AG09309 (cell line): ENCODE results near the gene COX6A2.
A peak's percentile ranks its signal among the peaks of the same experiment; 100 is the strongest.

Experiments used
- DNase-seq: peaks from one replicate; pipeline ENCODE4 v3.0.0-alpha.2; 2010; ENCODE audit warnings: low read depth
- H3K4me3 ChIP-seq: 2 replicates; pipeline ENCODE4 v1.5.1; 2011; ENCODE audit warnings: mild to moderate bottlenecking, low read depth, low read length, moderate library complexity; ENCODE audit not compliant: control insufficient read depth
- CTCF ChIP-seq: IDR thresholded peaks from 2 replicates; pipeline ENCODE4 v1.5.1; 2011; ENCODE audit warnings: mild to moderate bottlenecking, low read depth, low read length, inconsistent platforms; ENCODE audit not compliant: insufficient read depth, control insufficient read depth; ENCODE audit errors: missing control alignments

The COX6A2 gene

GRCh38 chr16:31461921-31462804, 34.0 kb upstream of the COX6A2 start:
- no peak for TF ChIP-seq CTCF
- no peak for DNase-seq
- no peak overlapping the region for H3K4me3 ChIP-seq

GRCh38 chr16:31461201-31461920, 33.2 kb upstream of the COX6A2 start:
- no peak for TF ChIP-seq CTCF
- no peak overlapping the region for H3K4me3 ChIP-seq
- no peak for DNase-seq

GRCh38 chr16:31460582-31461002, 32.4 kb upstream of the COX6A2 start:
- peak; percentile 57 for DNase-seq
- peak; percentile 71 for TF ChIP-seq CTCF
- H3K4me3 ChIP-seq: peak overlapping the region; percentile 50

- H3K4me3 ChIP-seq: peak overlapping the region; percentile 76
- DNase-seq: peak; percentile 97
- TF ChIP-seq CTCF: no peak
Observed at GRCh38 chr16:31459687-31460581, 31.8 kb upstream of the COX6A2 start.

GRCh38 chr16:31458844-31459686, 30.9 kb upstream of the COX6A2 start, which contains the start of gene ARMC5:
Gene ARMC5, plus strand, starts transcription at chr16:31459501. Its CDS starts 24 bp downstream, at chr16:31459525.
- peak within 1 kb of the TSS; percentile 76 for H3K4me3 ChIP-seq
- peak; percentile 94 for DNase-seq
- peak; percentile 68 for TF ChIP-seq CTCF
